ENCODE data around the gene GPER1. TPM values are rescaled to one million over a fixed set of nuclear protein-coding genes. Genes with fewer than 3 reads are reported as not detected.

Gene GPER1
- total RNA-seq, 1 donor from 2014 or later: 1.2 TPM

DNA sequence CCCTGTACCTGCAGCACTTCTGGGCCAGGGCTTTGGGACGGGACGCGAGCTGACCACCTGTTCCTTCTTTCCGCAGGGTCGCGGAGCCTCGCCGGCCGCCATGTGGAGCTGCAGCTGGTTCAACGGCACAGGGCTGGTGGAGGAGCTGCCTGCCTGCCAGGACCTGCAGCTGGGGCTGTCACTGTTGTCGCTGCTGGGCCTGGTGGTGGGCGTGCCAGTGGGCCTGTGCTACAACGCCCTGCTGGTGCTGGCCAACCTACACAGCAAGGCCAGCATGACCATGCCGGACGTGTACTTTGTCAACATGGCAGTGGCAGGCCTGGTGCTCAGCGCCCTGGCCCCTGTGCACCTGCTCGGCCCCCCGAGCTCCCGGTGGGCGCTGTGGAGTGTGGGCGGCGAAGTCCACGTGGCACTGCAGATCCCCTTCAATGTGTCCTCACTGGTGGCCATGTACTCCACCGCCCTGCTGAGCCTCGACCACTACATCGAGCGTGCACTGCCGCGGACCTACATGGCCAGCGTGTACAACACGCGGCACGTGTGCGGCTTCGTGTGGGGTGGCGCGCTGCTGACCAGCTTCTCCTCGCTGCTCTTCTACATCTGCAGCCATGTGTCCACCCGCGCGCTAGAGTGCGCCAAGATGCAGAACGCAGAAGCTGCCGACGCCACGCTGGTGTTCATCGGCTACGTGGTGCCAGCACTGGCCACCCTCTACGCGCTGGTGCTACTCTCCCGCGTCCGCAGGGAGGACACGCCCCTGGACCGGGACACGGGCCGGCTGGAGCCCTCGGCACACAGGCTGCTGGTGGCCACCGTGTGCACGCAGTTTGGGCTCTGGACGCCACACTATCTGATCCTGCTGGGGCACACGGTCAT is 30.3 kb upstream of the GPER1 start:
- Mint-ChIP-seq H3K27me3 (ENCODE audit: insufficient read depth, low read depth) (peaks cover 7% of the 10 kb centered on the region), H3K4me3 (no peak overlapping the region), H3K9me3 (no peaks in the 10 kb centered on the region), H3K36me3 (peaks cover 5% of the 10 kb centered on the region), H3K4me1 (peaks cover 32% of the 10 kb centered on the region), H3K27ac (no peak overlapping the region)
- no peak overlapping the region for H3K4me3 ChIP-seq
- H4K20me1 ChIP-seq (ENCODE audit: low read depth): peaks cover 24% of the 10 kb centered on the region
- H3K27ac ChIP-seq: no peak overlapping the region
- TF ChIP-seq EZH2phosphoT487 (IDR thresholded peaks at IDR 0.05) (no peak), EZH2 (IDR thresholded peaks at IDR 0.05) (no peak), CTCF (IDR thresholded peaks at IDR 0.05) (no peak)
- no peak for DNase-seq (ENCODE audit: low spot score)
- H3K79me2 ChIP-seq (ENCODE audit: low read depth): peaks cover 3% of the 10 kb centered on the region
- H3K36me3 ChIP-seq: no peaks in the 10 kb centered on the region
- no peak overlapping the region for H3K4me2 ChIP-seq
- H2AFZ ChIP-seq (replicated peaks): no peak overlapping the region
- H3K4me1 ChIP-seq: peaks cover 45% of the 10 kb centered on the region
- no peaks in the 10 kb centered on the region for H3K27me3 ChIP-seq
- no peak overlapping the region for H3K9ac ChIP-seq
- H3K9me3 ChIP-seq (ENCODE audit: low read depth): no peaks in the 10 kb centered on the region
- peaks cover 26% of the 10 kb centered on the region for H3F3A ChIP-seq (ENCODE audit: low read depth)

GRCh38 chr7:1058311-1058710 is 29.6 kb upstream of the GPER1 start:
- no peak for DNase-seq (ENCODE audit: low spot score)
- H3K4me1 Mint-ChIP-seq: peaks cover 28% of the 10 kb centered on the region
- peaks cover 24% of the 10 kb centered on the region for H4K20me1 ChIP-seq (ENCODE audit: low read depth)
- H2AFZ ChIP-seq (replicated peaks): no peak overlapping the region
- H3F3A ChIP-seq (ENCODE audit: low read depth): peaks cover 22% of the 10 kb centered on the region
- H3K27me3 ChIP-seq: no peaks in the 10 kb centered on the region
- TF ChIP-seq CTCF (IDR thresholded peaks at IDR 0.05) (no peak), EZH2 (IDR thresholded peaks at IDR 0.05) (no peak), EZH2phosphoT487 (IDR thresholded peaks at IDR 0.05) (no peak)
- no peak overlapping the region for H3K4me3 ChIP-seq
- H3K9ac ChIP-seq: no peak overlapping the region
- no peaks in the 10 kb centered on the region for H3K9me3 Mint-ChIP-seq
- peaks cover 38% of the 10 kb centered on the region for H3K4me1 ChIP-seq
- peaks cover 2% of the 10 kb centered on the region for H3K79me2 ChIP-seq (ENCODE audit: low read depth)
- no peak overlapping the region for H3K4me3 Mint-ChIP-seq
- no peak overlapping the region for H3K4me2 ChIP-seq
- no peaks in the 10 kb centered on the region for H3K36me3 ChIP-seq
- no peak overlapping the region for H3K27ac ChIP-seq
- no peak overlapping the region for H3K27ac Mint-ChIP-seq
- peaks cover 8% of the 10 kb centered on the region for H3K27me3 Mint-ChIP-seq (ENCODE audit: insufficient read depth, low read depth)
- H3K9me3 ChIP-seq (ENCODE audit: low read depth): no peaks in the 10 kb centered on the region
- H3K36me3 Mint-ChIP-seq: peaks cover 5% of the 10 kb centered on the region

- no peak for TF ChIP-seq EZH2 (IDR thresholded peaks at IDR 0.05)
- TF ChIP-seq CTCF (IDR thresholded peaks at IDR 0.05): no peak
- TF ChIP-seq EZH2phosphoT487 (IDR thresholded peaks at IDR 0.05): no peak
- no peaks in the 10 kb centered on the region for H3K9me3 Mint-ChIP-seq
- H3K27ac ChIP-seq: no peak overlapping the region
These were observed 29.1 kb upstream of the GPER1 start for GRCh38 chr7:1058821-1059199.

More at GRCh38 chr7:1058821-1059199, 29.1 kb upstream of the GPER1 start:
- H3K27ac Mint-ChIP-seq: no peak overlapping the region
- Histone ChIP-seq H3K9me3 (ENCODE audit: low read depth) (no peaks in the 10 kb centered on the region), H4K20me1 (ENCODE audit: low read depth) (peaks cover 26% of the 10 kb centered on the region), H3K27me3 (no peaks in the 10 kb centered on the region), H3K4me3 (no peak overlapping the region), H2AFZ (replicated peaks) (no peak overlapping the region), H3K4me1 (peaks cover 33% of the 10 kb centered on the region), H3K79me2 (ENCODE audit: low read depth) (no peaks in the 10 kb centered on the region), H3K36me3 (no peaks in the 10 kb centered on the region), H3K9ac (no peak overlapping the region), H3F3A (ENCODE audit: low read depth) (peaks cover 17% of the 10 kb centered on the region), H3K4me2 (peak overlapping the region; percentile 47)
- H3K4me1 Mint-ChIP-seq: peaks cover 26% of the 10 kb centered on the region
- H3K36me3 Mint-ChIP-seq: peaks cover 5% of the 10 kb centered on the region
- H3K27me3 Mint-ChIP-seq (ENCODE audit: insufficient read depth, low read depth): peaks cover 8% of the 10 kb centered on the region
- peak; percentile 47 for DNase-seq (ENCODE audit: low spot score)
- H3K4me3 Mint-ChIP-seq: peak overlapping the region; percentile 27
